WTC11 (cell line): ENCODE results near the gene FBXW2. TPM values are rescaled to one million over a fixed set of nuclear protein-coding genes. Genes with fewer than 3 reads are reported as not detected.

ENCODE experiments used
- ATAC-seq: fragments of 200-7000 bp; cut with Tn5 transposase; 2 replicates; pipeline ENCODE4 v1.10.0; 2021; ENCODE audit warnings: mild to moderate bottlenecking, moderate library complexity
- CTCF ChIA-PET: fragments of 300-600 bp; sonication (Branson Sonifier 250); formaldehyde crosslinking; loops from one replicate; lab custom pipeline; 2021; ENCODE audit warnings: antibody characterized with exemption; lab: Charles Lee
- POLR2A ChIA-PET: fragments of 350-600 bp; sonication (Branson Sonifier 250); formaldehyde crosslinking; loops from one replicate; lab custom pipeline; 2021; ENCODE audit warnings: antibody characterized with exemption; lab: Charles Lee
- DNase-seq: peaks from one replicate; pipeline ENCODE4 v3.0.0; 2021; ENCODE audit warnings: low spot score
- H3K27ac Mint-ChIP-seq: 2 replicates; pipeline ENCODE4 v1.8.0; 2021; ENCODE audit warnings: mixed read lengths
- H3K27me3 Mint-ChIP-seq: 2 replicates; pipeline ENCODE4 v1.8.0; 2021; ENCODE audit warnings: low read depth, mild to moderate bottlenecking, moderate library complexity, mixed read lengths
- H3K36me3 Mint-ChIP-seq: 2 replicates; pipeline ENCODE4 v1.8.0; 2021; ENCODE audit warnings: mixed read lengths
- H3K4me1 Mint-ChIP-seq: 2 replicates; pipeline ENCODE4 v1.8.0; 2022; ENCODE audit warnings: mixed read lengths
- H3K4me3 Mint-ChIP-seq: 2 replicates; pipeline ENCODE4 v1.8.0; 2021; ENCODE audit warnings: mild to moderate bottlenecking, moderate library complexity, mixed read lengths
- H3K9me3 Mint-ChIP-seq: 2 replicates; pipeline ENCODE4 v1.8.0; 2021; ENCODE audit warnings: mixed read lengths
- ATF1 ChIP-seq: sonication (generic); formaldehyde crosslinking; IDR thresholded peaks from 2 replicates; pipeline ENCODE4 v1.8.1; 2023; ENCODE audit warnings: mild to moderate bottlenecking, moderate library complexity, missing genetic modification reagents
- EMX1 ChIP-seq: fragments of 250-450 bp; sonication (Bioruptor Pico); IDR thresholded peaks from 2 replicates; pipeline ENCODE4 v1.8.0; 2021; ENCODE audit warnings: mild to moderate bottlenecking
- FOXJ3 ChIP-seq: sonication (generic); formaldehyde crosslinking; IDR thresholded peaks from 2 replicates; pipeline ENCODE4 v1.9.0; 2021; ENCODE audit warnings: missing genetic modification reagents, mild to moderate bottlenecking, borderline replicate concordance
- HMGA2 ChIP-seq: fragments of 250-450 bp; sonication (Bioruptor Pico); IDR thresholded peaks from 2 replicates; pipeline ENCODE4 v1.4.0; 2021; ENCODE audit warnings: mild to moderate bottlenecking, moderate library complexity
- JAZF1 ChIP-seq: fragments of 250-450 bp; sonication (Bioruptor Pico); IDR thresholded peaks from 2 replicates; pipeline ENCODE4 v1.9.0; 2021; ENCODE audit warnings: moderate library complexity, mild to moderate bottlenecking, inconsistent platforms
- JUN ChIP-seq: sonication (generic); formaldehyde crosslinking; IDR thresholded peaks from 2 replicates; pipeline ENCODE4 v1.8.0; 2023; ENCODE audit warnings: mild to moderate bottlenecking, missing genetic modification reagents
- NR3C1 ChIP-seq: sonication (generic); formaldehyde crosslinking; conservative IDR thresholded peaks from 2 replicates; pipeline ENCODE4 v1.8.1; 2023; ENCODE audit warnings: low read depth, mild to moderate bottlenecking, missing genetic modification reagents
- RORB ChIP-seq: fragments of 250-450 bp; sonication (Bioruptor Pico); IDR thresholded peaks from 2 replicates; pipeline ENCODE4 v1.9.0; 2021; ENCODE audit warnings: mild to moderate bottlenecking
- SMAD4 ChIP-seq: sonication (generic); formaldehyde crosslinking; IDR thresholded peaks from 2 replicates; pipeline ENCODE4 v1.8.0; 2022; ENCODE audit warnings: mild to moderate bottlenecking, missing genetic modification reagents
- SP1 ChIP-seq: sonication (generic); formaldehyde crosslinking; conservative IDR thresholded peaks from 2 replicates; pipeline ENCODE4 v1.8.1; 2022; ENCODE audit warnings: missing genetic modification reagents
- TP53 ChIP-seq: sonication (generic); formaldehyde crosslinking; IDR thresholded peaks from 2 replicates; pipeline ENCODE4 v1.8.1; 2023; ENCODE audit warnings: mild to moderate bottlenecking, missing genetic modification reagents
- ZBTB21 ChIP-seq: sonication (generic); formaldehyde crosslinking; IDR thresholded peaks from 2 replicates; pipeline ENCODE4 v1.8.1; 2023; ENCODE audit warnings: mild to moderate bottlenecking, missing genetic modification reagents, borderline replicate concordance
- ZNF138 ChIP-seq: sonication (generic); formaldehyde crosslinking; conservative IDR thresholded peaks from 2 replicates; pipeline ENCODE4 v1.8.1; 2022; ENCODE audit warnings: mild to moderate bottlenecking, moderate library complexity, missing genetic modification reagents
- total RNA-seq: library from RNA; stranded (reverse); gene quantifications from 3 replicates; pipeline ENCODE4 v1.2.3, GENCODE V29; 2021
- TF ChIP-seq, protein P1 (sequence below): fragments of 200-600 bp; IDR thresholded peaks from 2 replicates; pipeline ENCODE4 v1.8.0; 2022; ENCODE audit warnings: antibody characterized with exemption
- TF ChIP-seq, protein P2 (sequence below): sonication (generic); formaldehyde crosslinking; IDR thresholded peaks from 2 replicates; pipeline ENCODE4 v1.8.1; 2023; ENCODE audit warnings: mild to moderate bottlenecking, missing genetic modification reagents
- TF ChIP-seq, protein P3 (sequence below): sonication (generic); formaldehyde crosslinking; IDR thresholded peaks from 2 replicates; pipeline ENCODE4 v1.8.1; 2022; ENCODE audit warnings: low read depth, missing genetic modification reagents, borderline replicate concordance
- TF ChIP-seq, protein P4 (sequence below): sonication (generic); formaldehyde crosslinking; IDR thresholded peaks from 2 replicates; pipeline ENCODE4 v1.8.1; 2022; ENCODE audit warnings: mild to moderate bottlenecking, moderate library complexity, missing genetic modification reagents
- TF ChIP-seq, protein P5 (sequence below): fragments of 250-450 bp; sonication (Bioruptor Pico); IDR thresholded peaks from 2 replicates; pipeline ENCODE4 v1.9.0; 2021; ENCODE audit warnings: mild to moderate bottlenecking
- TF ChIP-seq, protein P6 (sequence below): sonication (generic); formaldehyde crosslinking; IDR thresholded peaks from 2 replicates; pipeline ENCODE4 v1.8.0; 2022; ENCODE audit warnings: mild to moderate bottlenecking, missing genetic modification reagents
- TF ChIP-seq, protein P7 (sequence below): fragments of 250-450 bp; sonication (Bioruptor Pico); IDR thresholded peaks from 2 replicates; pipeline ENCODE4 v2.1.2; 2022; ENCODE audit warnings: mild to moderate bottlenecking, moderate library complexity

The FBXW2 gene
- total RNA-seq, 1 experiment from 2014 or later, result 59.8 TPM

DNA sequence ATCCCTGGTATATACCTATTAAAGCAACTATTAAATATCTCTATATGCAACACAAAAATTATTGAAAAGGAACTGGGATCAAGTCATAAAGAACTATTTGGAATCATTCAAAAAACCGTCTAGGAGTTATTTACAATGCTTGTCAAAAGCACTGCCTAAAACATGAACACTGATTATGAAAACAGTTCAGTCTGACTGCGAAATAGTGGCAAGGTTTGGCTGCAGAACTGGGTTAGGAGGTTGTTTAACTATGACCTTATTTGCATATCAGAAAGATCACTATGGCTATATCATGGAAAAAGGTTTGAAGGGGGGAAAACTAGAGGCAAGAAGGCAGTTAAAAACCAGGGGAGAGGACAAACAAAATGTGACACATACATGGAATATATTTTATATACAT lies 12.0 kb downstream of the FBXW2 start:
- DNase-seq, result no peak
- Mint-ChIP-seq H3K4me3 (no peak overlapping the region), H3K36me3 (peaks cover 39% of the 10 kb centered on the region), H3K9me3 (no peaks in the 10 kb centered on the region), H3K4me1 (no peaks in the 10 kb centered on the region), H3K27me3 (no peaks in the 10 kb centered on the region), H3K27ac (no peak overlapping the region)
- CTCF ChIA-PET, result no interaction called here
- no peak for ATAC-seq
- no peak for TF ChIP-seq JUN (CRISPR knock-in tag)
- no peak for TF ChIP-seq FOXJ3 (CRISPR knock-in tag)
- TF ChIP-seq ATF1, result no peak
- TF ChIP-seq, protein P1, sequence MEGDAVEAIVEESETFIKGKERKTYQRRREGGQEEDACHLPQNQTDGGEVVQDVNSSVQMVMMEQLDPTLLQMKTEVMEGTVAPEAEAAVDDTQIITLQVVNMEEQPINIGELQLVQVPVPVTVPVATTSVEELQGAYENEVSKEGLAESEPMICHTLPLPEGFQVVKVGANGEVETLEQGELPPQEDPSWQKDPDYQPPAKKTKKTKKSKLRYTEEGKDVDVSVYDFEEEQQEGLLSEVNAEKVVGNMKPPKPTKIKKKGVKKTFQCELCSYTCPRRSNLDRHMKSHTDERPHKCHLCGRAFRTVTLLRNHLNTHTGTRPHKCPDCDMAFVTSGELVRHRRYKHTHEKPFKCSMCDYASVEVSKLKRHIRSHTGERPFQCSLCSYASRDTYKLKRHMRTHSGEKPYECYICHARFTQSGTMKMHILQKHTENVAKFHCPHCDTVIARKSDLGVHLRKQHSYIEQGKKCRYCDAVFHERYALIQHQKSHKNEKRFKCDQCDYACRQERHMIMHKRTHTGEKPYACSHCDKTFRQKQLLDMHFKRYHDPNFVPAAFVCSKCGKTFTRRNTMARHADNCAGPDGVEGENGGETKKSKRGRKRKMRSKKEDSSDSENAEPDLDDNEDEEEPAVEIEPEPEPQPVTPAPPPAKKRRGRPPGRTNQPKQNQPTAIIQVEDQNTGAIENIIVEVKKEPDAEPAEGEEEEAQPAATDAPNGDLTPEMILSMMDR, result no peak
- TF ChIP-seq, protein P2, sequence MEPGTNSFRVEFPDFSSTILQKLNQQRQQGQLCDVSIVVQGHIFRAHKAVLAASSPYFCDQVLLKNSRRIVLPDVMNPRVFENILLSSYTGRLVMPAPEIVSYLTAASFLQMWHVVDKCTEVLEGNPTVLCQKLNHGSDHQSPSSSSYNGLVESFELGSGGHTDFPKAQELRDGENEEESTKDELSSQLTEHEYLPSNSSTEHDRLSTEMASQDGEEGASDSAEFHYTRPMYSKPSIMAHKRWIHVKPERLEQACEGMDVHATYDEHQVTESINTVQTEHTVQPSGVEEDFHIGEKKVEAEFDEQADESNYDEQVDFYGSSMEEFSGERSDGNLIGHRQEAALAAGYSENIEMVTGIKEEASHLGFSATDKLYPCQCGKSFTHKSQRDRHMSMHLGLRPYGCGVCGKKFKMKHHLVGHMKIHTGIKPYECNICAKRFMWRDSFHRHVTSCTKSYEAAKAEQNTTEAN, result no peak
- no peak for TF ChIP-seq NR3C1 (CRISPR knock-in tag)
- TF ChIP-seq, protein P3, sequence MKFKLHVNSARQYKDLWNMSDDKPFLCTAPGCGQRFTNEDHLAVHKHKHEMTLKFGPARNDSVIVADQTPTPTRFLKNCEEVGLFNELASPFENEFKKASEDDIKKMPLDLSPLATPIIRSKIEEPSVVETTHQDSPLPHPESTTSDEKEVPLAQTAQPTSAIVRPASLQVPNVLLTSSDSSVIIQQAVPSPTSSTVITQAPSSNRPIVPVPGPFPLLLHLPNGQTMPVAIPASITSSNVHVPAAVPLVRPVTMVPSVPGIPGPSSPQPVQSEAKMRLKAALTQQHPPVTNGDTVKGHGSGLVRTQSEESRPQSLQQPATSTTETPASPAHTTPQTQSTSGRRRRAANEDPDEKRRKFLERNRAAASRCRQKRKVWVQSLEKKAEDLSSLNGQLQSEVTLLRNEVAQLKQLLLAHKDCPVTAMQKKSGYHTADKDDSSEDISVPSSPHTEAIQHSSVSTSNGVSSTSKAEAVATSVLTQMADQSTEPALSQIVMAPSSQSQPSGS, result no peak
- TF ChIP-seq RORB (CRISPR knock-in tag), result no peak
- no peak for TF ChIP-seq JAZF1 (CRISPR knock-in tag)
- TF ChIP-seq HMGA2 (CRISPR knock-in tag), result no peak
- TF ChIP-seq, protein P4, sequence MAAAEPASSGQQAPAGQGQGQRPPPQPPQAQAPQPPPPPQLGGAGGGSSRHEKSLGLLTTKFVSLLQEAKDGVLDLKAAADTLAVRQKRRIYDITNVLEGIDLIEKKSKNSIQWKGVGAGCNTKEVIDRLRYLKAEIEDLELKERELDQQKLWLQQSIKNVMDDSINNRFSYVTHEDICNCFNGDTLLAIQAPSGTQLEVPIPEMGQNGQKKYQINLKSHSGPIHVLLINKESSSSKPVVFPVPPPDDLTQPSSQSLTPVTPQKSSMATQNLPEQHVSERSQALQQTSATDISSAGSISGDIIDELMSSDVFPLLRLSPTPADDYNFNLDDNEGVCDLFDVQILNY (CRISPR knock-in tag), result no peak
- no peak for TF ChIP-seq SP1 (CRISPR knock-in tag)
- no peak for TF ChIP-seq ZNF138 (CRISPR knock-in tag)
- POLR2A ChIA-PET, result no interaction called here

DNA sequence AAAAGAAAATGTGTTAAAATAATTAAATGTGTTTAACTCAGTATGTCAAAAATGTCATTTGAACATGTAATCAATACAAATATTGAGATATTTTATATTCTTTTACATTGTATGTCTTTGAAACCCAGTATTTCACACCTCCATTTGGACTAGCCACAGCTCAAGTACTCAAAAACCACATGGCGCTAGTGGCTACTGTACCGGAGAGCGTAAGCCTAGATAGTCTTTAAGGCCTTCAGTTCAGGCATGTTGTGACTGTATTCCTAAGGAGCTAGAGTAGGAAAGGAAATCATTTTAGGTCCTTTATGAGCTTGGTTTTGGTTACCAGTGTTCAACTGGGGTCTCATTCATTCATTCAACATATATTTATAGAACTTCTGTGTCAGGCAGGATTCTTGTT lies 12.8 kb downstream of the FBXW2 start:
- Mint-ChIP-seq H3K4me1 (no peaks in the 10 kb centered on the region), H3K9me3 (no peaks in the 10 kb centered on the region), H3K27ac (no peak overlapping the region), H3K27me3 (no peaks in the 10 kb centered on the region), H3K4me3 (no peak overlapping the region), H3K36me3 (peaks cover 40% of the 10 kb centered on the region)
- no peak for ATAC-seq
- no peak for TF ChIP-seq TP53 (CRISPR knock-in tag)
- TF ChIP-seq, protein P5, sequence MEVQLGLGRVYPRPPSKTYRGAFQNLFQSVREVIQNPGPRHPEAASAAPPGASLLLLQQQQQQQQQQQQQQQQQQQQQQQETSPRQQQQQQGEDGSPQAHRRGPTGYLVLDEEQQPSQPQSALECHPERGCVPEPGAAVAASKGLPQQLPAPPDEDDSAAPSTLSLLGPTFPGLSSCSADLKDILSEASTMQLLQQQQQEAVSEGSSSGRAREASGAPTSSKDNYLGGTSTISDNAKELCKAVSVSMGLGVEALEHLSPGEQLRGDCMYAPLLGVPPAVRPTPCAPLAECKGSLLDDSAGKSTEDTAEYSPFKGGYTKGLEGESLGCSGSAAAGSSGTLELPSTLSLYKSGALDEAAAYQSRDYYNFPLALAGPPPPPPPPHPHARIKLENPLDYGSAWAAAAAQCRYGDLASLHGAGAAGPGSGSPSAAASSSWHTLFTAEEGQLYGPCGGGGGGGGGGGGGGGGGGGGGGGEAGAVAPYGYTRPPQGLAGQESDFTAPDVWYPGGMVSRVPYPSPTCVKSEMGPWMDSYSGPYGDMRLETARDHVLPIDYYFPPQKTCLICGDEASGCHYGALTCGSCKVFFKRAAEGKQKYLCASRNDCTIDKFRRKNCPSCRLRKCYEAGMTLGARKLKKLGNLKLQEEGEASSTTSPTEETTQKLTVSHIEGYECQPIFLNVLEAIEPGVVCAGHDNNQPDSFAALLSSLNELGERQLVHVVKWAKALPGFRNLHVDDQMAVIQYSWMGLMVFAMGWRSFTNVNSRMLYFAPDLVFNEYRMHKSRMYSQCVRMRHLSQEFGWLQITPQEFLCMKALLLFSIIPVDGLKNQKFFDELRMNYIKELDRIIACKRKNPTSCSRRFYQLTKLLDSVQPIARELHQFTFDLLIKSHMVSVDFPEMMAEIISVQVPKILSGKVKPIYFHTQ, result no peak
- TF ChIP-seq, protein P6, sequence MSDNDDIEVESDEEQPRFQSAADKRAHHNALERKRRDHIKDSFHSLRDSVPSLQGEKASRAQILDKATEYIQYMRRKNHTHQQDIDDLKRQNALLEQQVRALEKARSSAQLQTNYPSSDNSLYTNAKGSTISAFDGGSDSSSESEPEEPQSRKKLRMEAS, result no peak
- POLR2A ChIA-PET, result no interaction called here
- DNase-seq, result no peak
- CTCF ChIA-PET, result no interaction called here

DNA sequence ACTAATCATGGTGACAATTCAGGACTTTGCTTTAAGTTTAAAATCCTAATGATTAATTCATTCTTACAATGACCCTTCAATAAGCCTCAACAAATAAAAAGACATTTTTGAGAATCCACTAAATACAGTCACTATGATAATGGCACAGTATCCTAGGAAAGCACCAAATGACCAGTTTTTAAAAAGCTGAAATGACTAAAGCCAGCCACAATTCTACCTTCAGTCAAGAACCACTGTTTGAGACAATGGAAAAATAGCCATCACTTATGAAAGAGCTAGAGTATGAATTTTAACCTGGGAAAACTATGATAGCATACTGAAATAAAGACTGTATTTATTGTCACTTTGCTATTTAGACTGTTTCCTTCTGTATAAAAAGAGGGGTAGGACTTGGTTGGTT lies 14.0 kb downstream of the FBXW2 start:
- CTCF ChIA-PET, result no interaction called here
- TF ChIP-seq NR3C1 (CRISPR knock-in tag) (no peak), ZBTB21 (CRISPR knock-in tag) (no peak), SMAD4 (CRISPR knock-in tag) (no peak), TP53 (CRISPR knock-in tag) (no peak), EMX1 (no peak)
- TF ChIP-seq, protein P7, sequence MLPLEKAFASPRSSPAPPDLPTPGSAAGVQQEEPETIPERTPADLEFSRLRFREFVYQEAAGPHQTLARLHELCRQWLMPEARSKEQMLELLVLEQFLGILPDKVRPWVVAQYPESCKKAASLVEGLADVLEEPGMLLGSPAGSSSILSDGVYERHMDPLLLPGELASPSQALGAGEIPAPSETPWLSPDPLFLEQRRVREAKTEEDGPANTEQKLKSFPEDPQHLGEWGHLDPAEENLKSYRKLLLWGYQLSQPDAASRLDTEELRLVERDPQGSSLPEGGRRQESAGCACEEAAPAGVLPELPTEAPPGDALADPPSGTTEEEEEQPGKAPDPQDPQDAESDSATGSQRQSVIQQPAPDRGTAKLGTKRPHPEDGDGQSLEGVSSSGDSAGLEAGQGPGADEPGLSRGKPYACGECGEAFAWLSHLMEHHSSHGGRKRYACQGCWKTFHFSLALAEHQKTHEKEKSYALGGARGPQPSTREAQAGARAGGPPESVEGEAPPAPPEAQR (CRISPR knock-in tag), result no peak
- TF ChIP-seq, protein P5, result no peak

More for the DNA sequence above, 14.0 kb downstream of the FBXW2 start:
- ATAC-seq, result no peak
- H3K9me3 Mint-ChIP-seq, result no peaks in the 10 kb centered on the region
- H3K27me3 Mint-ChIP-seq, result no peaks in the 10 kb centered on the region
- H3K27ac Mint-ChIP-seq, result no peak overlapping the region
- no peak overlapping the region for H3K4me3 Mint-ChIP-seq
- POLR2A ChIA-PET, result no interaction called here
- peaks cover 43% of the 10 kb centered on the region for H3K36me3 Mint-ChIP-seq
- no peaks in the 10 kb centered on the region for H3K4me1 Mint-ChIP-seq
- DNase-seq, result no peak
